Chondrocyte (in vitro differentiated cells): ENCODE data around the gene TMEM14C. TPM values are rescaled to one million over a fixed set of nuclear protein-coding genes. Genes with fewer than 3 reads are reported as not detected.

ENCODE experiments used
- DNase-seq: peaks from one replicate; pipeline ENCODE4 v3.0.0; 2021; ENCODE audit warnings: mixed read lengths, low spot score
- H3K27ac Mint-ChIP-seq: one replicate; pipeline ENCODE4 v1.8.0; 2021; ENCODE audit warnings: mild to moderate bottlenecking, moderate library complexity, mixed read lengths; ENCODE audit not compliant: unreplicated experiment
- H3K27me3 Mint-ChIP-seq: 2 replicates; pipeline ENCODE4 v1.8.0; 2021; ENCODE audit warnings: low read depth, mixed read lengths
- H3K36me3 Mint-ChIP-seq: 2 replicates; pipeline ENCODE4 v1.8.0; 2021; ENCODE audit warnings: low read depth, mixed read lengths
- H3K4me1 Mint-ChIP-seq: 2 replicates; pipeline ENCODE4 v1.8.0; 2021; ENCODE audit warnings: low read depth, mild to moderate bottlenecking, mixed read lengths
- H3K4me3 Mint-ChIP-seq: one replicate; pipeline ENCODE4 v1.8.0; 2021; ENCODE audit warnings: mild to moderate bottlenecking, moderate library complexity, mixed read lengths; ENCODE audit not compliant: unreplicated experiment
- H3K9me3 Mint-ChIP-seq: 2 replicates; pipeline ENCODE4 v1.8.0; 2021; ENCODE audit warnings: low read depth, mixed read lengths
- CTCF ChIP-seq: fragments of 200-600 bp; sonication (generic); IDR thresholded peaks from 2 replicates; pipeline ENCODE4 v1.5.0; 2021; ENCODE audit warnings: antibody characterized with exemption, mild to moderate bottlenecking, moderate library complexity
- total RNA-seq: library from RNA; stranded (reverse); gene quantifications from 3 replicates; pipeline ENCODE4 v1.2.1, GENCODE V29; 2021

Gene TMEM14C
- total RNA-seq, 1 donor from 2014 or later, result 117 TPM

- peak overlapping the region; percentile 98 for H3K27ac Mint-ChIP-seq
- H3K27me3 Mint-ChIP-seq, result no peaks in the 10 kb centered on the region
- DNase-seq, result no peak
- H3K4me1 Mint-ChIP-seq, result peaks cover 37% of the 10 kb centered on the region
- no peak for TF ChIP-seq CTCF
- peaks cover 10% of the 10 kb centered on the region for H3K36me3 Mint-ChIP-seq
- peak overlapping the region; percentile 85 for H3K4me3 Mint-ChIP-seq
- no peaks in the 10 kb centered on the region for H3K9me3 Mint-ChIP-seq
These were observed 375 bp upstream of the TMEM14C start for GRCh38 chr6:10722570-10722819.

GRCh38 chr6:10723567-10723881, 654 bp downstream of the TMEM14C start:
- peaks cover 37% of the 10 kb centered on the region for H3K4me1 Mint-ChIP-seq
- no peaks in the 10 kb centered on the region for H3K9me3 Mint-ChIP-seq
- H3K4me3 Mint-ChIP-seq, result peak overlapping the region; percentile 85
- peaks cover 15% of the 10 kb centered on the region for H3K36me3 Mint-ChIP-seq
- H3K27me3 Mint-ChIP-seq, result no peaks in the 10 kb centered on the region
- peak; percentile 47 for DNase-seq
- TF ChIP-seq CTCF, result peak; percentile 8
- peak overlapping the region; percentile 98 for H3K27ac Mint-ChIP-seq

- peak; percentile 14 for DNase-seq
- Mint-ChIP-seq H3K27me3 (no peaks in the 10 kb centered on the region), H3K27ac (no peak overlapping the region), H3K9me3 (no peaks in the 10 kb centered on the region), H3K4me3 (no peak overlapping the region), H3K4me1 (peaks cover 40% of the 10 kb centered on the region), H3K36me3 (peaks cover 17% of the 10 kb centered on the region)
- TF ChIP-seq CTCF, result no peak
These were observed 2.2 kb downstream of the TMEM14C start for GRCh38 chr6:10725044-10725443.

GRCh38 chr6:10725716-10726115, 2.8 kb downstream of the TMEM14C start:
- no peaks in the 10 kb centered on the region for H3K27me3 Mint-ChIP-seq
- H3K27ac Mint-ChIP-seq, result no peak overlapping the region
- DNase-seq, result peak; percentile 41
- no peak for TF ChIP-seq CTCF
- no peaks in the 10 kb centered on the region for H3K9me3 Mint-ChIP-seq
- peaks cover 23% of the 10 kb centered on the region for H3K36me3 Mint-ChIP-seq
- peaks cover 45% of the 10 kb centered on the region for H3K4me1 Mint-ChIP-seq
- no peak overlapping the region for H3K4me3 Mint-ChIP-seq

- H3K27ac Mint-ChIP-seq, result peak overlapping the region; percentile 72
- TF ChIP-seq CTCF, result no peak
- H3K36me3 Mint-ChIP-seq, result peaks cover 28% of the 10 kb centered on the region
- no peaks in the 10 kb centered on the region for H3K27me3 Mint-ChIP-seq
- H3K4me1 Mint-ChIP-seq, result peaks cover 31% of the 10 kb centered on the region
- H3K9me3 Mint-ChIP-seq, result no peaks in the 10 kb centered on the region
- DNase-seq, result no peak
- no peak overlapping the region for H3K4me3 Mint-ChIP-seq
These were observed 7.4 kb downstream of the TMEM14C start for GRCh38 chr6:10730254-10730653.
